H1 (cell line): ENCODE results near the gene ARHGAP23. TPM values are rescaled to one million over a fixed set of nuclear protein-coding genes. Genes with fewer than 3 reads are reported as not detected.

Source experiments
- CTCF ChIA-PET: fragments of 300-600 bp; sonication (Branson Sonifier 250); formaldehyde crosslinking; loops from one replicate; lab custom pipeline; 2021; ENCODE audit not compliant: partially characterized antibody; lab: Charles Lee
- POLR2A ChIA-PET: fragments of 300-600 bp; sonication (Branson Sonifier 250); formaldehyde crosslinking; loops from one replicate; lab custom pipeline; 2021; ENCODE audit warnings: inconsistent platforms; ENCODE audit not compliant: partially characterized antibody; lab: Charles Lee
- DNase-seq, 2 experiments: peaks; one replicate each; pipeline versions ENCODE4 v3.0.0 to v3.0.0-alpha.2; 2010 to 2022; ENCODE audit warnings: low spot score in 2 of 2, low read depth in 1 of 2, mixed read lengths in 1 of 2
- FAIRE-seq: peaks from 2 replicates; lab custom pipeline; 2011; peaks lifted over from hg19 to GRCh38; lab: Jason Lieb, UNC
- H2AFZ ChIP-seq: 2 replicates; pipeline ENCODE4 v1.8.1; 2012; ENCODE audit warnings: low read length, inconsistent platforms
- H2AK5ac ChIP-seq: 2 replicates; pipeline ENCODE4 v1.6.1; 2013; ENCODE audit warnings: low read depth, low read length
- H2BK120ac ChIP-seq: replicated peaks from 2 replicates; pipeline ENCODE3; 2013; ENCODE audit warnings: low read depth, low read length, inconsistent platforms
- H2BK12ac ChIP-seq: 2 replicates; pipeline ENCODE4 v1.6.1; 2013; ENCODE audit warnings: low read depth, low read length
- H2BK15ac ChIP-seq: 2 replicates; pipeline ENCODE4 v1.6.1; 2013; ENCODE audit warnings: low read length
- H2BK20ac ChIP-seq: 2 replicates; pipeline ENCODE4 v1.6.1; 2013; ENCODE audit warnings: low read length
- H2BK5ac ChIP-seq: 2 replicates; pipeline ENCODE4 v1.6.1; 2013; ENCODE audit warnings: low read depth, low read length
- H3K14ac ChIP-seq: 2 replicates; pipeline ENCODE4 v1.6.1; 2013; ENCODE audit warnings: inconsistent platforms; ENCODE audit not compliant: insufficient read length
- H3K18ac ChIP-seq: 2 replicates; pipeline ENCODE4 v1.6.1; 2013; ENCODE audit warnings: low read length; ENCODE audit errors: extremely low read depth
- H3K23ac ChIP-seq: 2 replicates; pipeline ENCODE4 v1.6.1; 2013; ENCODE audit warnings: inconsistent platforms; ENCODE audit not compliant: insufficient read length
- H3K23me2 ChIP-seq: 2 replicates; pipeline ENCODE4 v1.6.1; 2013; ENCODE audit warnings: low read depth, low read length
- H3K27ac ChIP-seq: 2 replicates; pipeline ENCODE4 v1.6.1; 2011; ENCODE audit warnings: low read depth, low read length, inconsistent platforms
- H3K27me3 ChIP-seq, 4 experiments: replicated peaks in 1 of 4; 1 replicate in 1 of 4; 2 replicates in 3 of 4; pipeline versions ENCODE4 v1.6.1 to v1.8.1; 2011 to 2013; ENCODE audit warnings: low read length in 3 of 4, mild to moderate bottlenecking in 3 of 4, inconsistent platforms in 2 of 4, mixed read lengths in 2 of 4, moderate library complexity in 1 of 4; ENCODE audit not compliant: control insufficient read depth in 3 of 4, insufficient read depth in 3 of 4; ENCODE audit errors: extremely low read depth in 1 of 4
- H3K36me3 ChIP-seq, 4 experiments: 2 replicates each; pipeline versions ENCODE4 v1.6.1 to v1.8.1; 2011 to 2013; ENCODE audit warnings: mild to moderate bottlenecking in 4 of 4, low read length in 3 of 4, moderate library complexity in 2 of 4, control low read depth in 1 of 4, inconsistent platforms in 1 of 4; ENCODE audit not compliant: insufficient read depth in 4 of 4, control insufficient read depth in 2 of 4
- H3K4ac ChIP-seq: replicated peaks from 2 replicates; pipeline ENCODE3; 2013; ENCODE audit warnings: low read length, low read depth, mixed read lengths, inconsistent platforms; ENCODE audit not compliant: insufficient read length
- H3K4me1 ChIP-seq, 4 experiments: replicated peaks in 1 of 4; 1 replicate in 1 of 4; 2 replicates in 3 of 4; pipeline versions ENCODE4 v1.6.1 to v1.8.1; 2011 to 2013; ENCODE audit warnings: low read length in 3 of 4, inconsistent platforms in 2 of 4, mixed read lengths in 1 of 4; ENCODE audit not compliant: insufficient read depth in 4 of 4, control insufficient read depth in 3 of 4
- H3K4me2 ChIP-seq, 2 experiments: 2 replicates each; pipeline versions ENCODE4 v1.6.1 to v1.8.1; 2011 to 2013; ENCODE audit warnings: low read depth in 2 of 2, low read length in 2 of 2, control low read depth in 1 of 2, inconsistent platforms in 1 of 2, mild to moderate bottlenecking in 1 of 2; ENCODE audit not compliant: insufficient read depth in 1 of 2
- H3K4me3 ChIP-seq, 4 experiments: fragments of 200-600, 300-600 bp in 1 of 4; sonication (generic), shearing (Covaris generic), sonication (Bioruptor Twin) in 1 of 4; 2 replicates each; pipeline versions ENCODE4 v1.5.1 to v1.8.1; 2011 to 2016; ENCODE audit warnings: low read length in 4 of 4, low read depth in 3 of 4, control low read depth in 2 of 4, inconsistent platforms in 2 of 4, mild to moderate bottlenecking in 2 of 4, mixed read lengths in 1 of 4, moderate library complexity in 1 of 4; ENCODE audit not compliant: insufficient read depth in 2 of 4; ENCODE audit errors: extremely low read depth in 1 of 4
- H3K56ac ChIP-seq: replicated peaks from 2 replicates; pipeline ENCODE3; 2013; ENCODE audit warnings: low read depth, mild to moderate bottlenecking, mixed read lengths, low read length, inconsistent platforms; ENCODE audit not compliant: insufficient read length
- H3K79me1 ChIP-seq: 2 replicates; pipeline ENCODE4 v1.6.1; 2013; ENCODE audit warnings: low read depth, low read length, control low read depth
- H3K79me2 ChIP-seq, 2 experiments: 2 replicates each; pipeline versions ENCODE4 v1.6.1 to v1.8.1; 2012 to 2013; ENCODE audit warnings: low read length in 2 of 2, mild to moderate bottlenecking in 2 of 2, inconsistent platforms in 1 of 2; ENCODE audit not compliant: insufficient read depth in 2 of 2, control insufficient read depth in 1 of 2
- H3K9ac ChIP-seq, 4 experiments: replicated peaks in 1 of 4; 1 replicate in 1 of 4; 2 replicates in 3 of 4; pipeline versions ENCODE4 v1.6.1 to v1.8.1; 2011 to 2013; ENCODE audit warnings: low read depth in 3 of 4, low read length in 3 of 4, control low read depth in 2 of 4, mild to moderate bottlenecking in 2 of 4, moderate library complexity in 2 of 4, inconsistent platforms in 1 of 4; ENCODE audit errors: extremely low read depth in 1 of 4
- H3K9me3 ChIP-seq, 2 experiments: 2 replicates each; pipeline versions ENCODE4 v1.6.1 to v1.8.1; 2012 to 2013; ENCODE audit warnings: mild to moderate bottlenecking in 2 of 2, moderate library complexity in 2 of 2, control low read depth in 1 of 2, inconsistent platforms in 1 of 2, low read depth in 1 of 2, low read length in 1 of 2, mixed read lengths in 1 of 2; ENCODE audit not compliant: insufficient read depth in 2 of 2
- H4K20me1 ChIP-seq, 2 experiments: replicated peaks in 1 of 2; 2 replicates each; pipeline versions ENCODE3 to v1.8.1; 2011 to 2013; ENCODE audit warnings: inconsistent platforms in 2 of 2, low read length in 2 of 2, mild to moderate bottlenecking in 1 of 2; ENCODE audit not compliant: insufficient read depth in 2 of 2, control insufficient read depth in 1 of 2
- H4K5ac ChIP-seq: 2 replicates; pipeline ENCODE4 v1.6.1; 2013; ENCODE audit warnings: low read length, low read depth, mixed read lengths, inconsistent platforms; ENCODE audit not compliant: insufficient read length
- H4K8ac ChIP-seq: 2 replicates; pipeline ENCODE4 v1.8.0; 2013; ENCODE audit warnings: mild to moderate bottlenecking, moderate library complexity, low read length, inconsistent platforms; ENCODE audit not compliant: insufficient read depth; ENCODE audit errors: extremely low read depth
- H4K91ac ChIP-seq: replicated peaks from 2 replicates; pipeline ENCODE3; 2013; ENCODE audit warnings: low read length, mixed read lengths, inconsistent platforms; ENCODE audit not compliant: insufficient read length
- CTBP2 ChIP-seq: IDR thresholded peaks from 2 replicates; pipeline ENCODE4 v1.7.0; 2011; ENCODE audit warnings: borderline replicate concordance, mild to moderate bottlenecking, moderate library complexity, mixed read lengths, low read length; ENCODE audit not compliant: insufficient read depth, insufficient read length
- GTF2F1 ChIP-seq: IDR thresholded peaks from 2 replicates; pipeline ENCODE4 v1.6.1; 2012; ENCODE audit warnings: low read depth, low read length, improper control_type of control experiment, borderline replicate concordance
- POLR2AphosphoS5 ChIP-seq: IDR thresholded peaks from 2 replicates; pipeline ENCODE4 v1.6.1; 2011; ENCODE audit warnings: low read depth, low read length
- WGBS, 2 experiments: shearing (Covaris generic) in 1 of 2; methylation state at CpG; one replicate each; pipeline versions ENCODE4 v1.1.6 to v1.1.7; 2013 to 2015; ENCODE audit warnings: low lambda C conversion rate in 2 of 2, mixed read lengths in 2 of 2, inconsistent platforms in 1 of 2, low coverage in 1 of 2, missing lambda C conversion rate in 1 of 2; ENCODE audit not compliant: insufficient replicate concordance in 2 of 2, insufficient coverage in 1 of 2, insufficient read length in 1 of 2; ENCODE audit errors: extremely low coverage in 1 of 2, missing lambda C conversion rate in 1 of 2; 5-methylcytosine and 5-hydroxymethylcytosine counted together
- polyA plus RNA-seq, 7 experiments: library from polyadenylated mRNA; depleted of rRNA in 3 of 7; stranded (reverse) in 5 of 7; unstranded in 2 of 7; fragments of >200 nt in 5 of 7; fragments of 200-250 nt in 2 of 7; gene quantifications; 1 replicate in 5 of 7; 2 replicates in 1 of 7; 4 replicates in 1 of 7; pipeline versions ENCODE4 v1.2.1 to v1.2.3, GENCODE V29; 2011 to 2013; ENCODE audit warnings: missing spikeins in 2 of 7, mixed read lengths in 2 of 7
- total RNA-seq: library from RNA; stranded (reverse); fragmentation: NEBNext Ultra II Directional; extraction: Animal tissue kit (Norgen Biotek cat#: 25700); gene quantifications from 2 replicates; pipeline ENCODE4 v1.2.1, GENCODE V29; 2021

The ARHGAP23 gene
- total and polyA plus RNA-seq, 2 of the 8 experiments (the other 6 are each of a cell fraction or from before 2014, with no cell fraction given) = 16.3 to 107 TPM

DNA sequence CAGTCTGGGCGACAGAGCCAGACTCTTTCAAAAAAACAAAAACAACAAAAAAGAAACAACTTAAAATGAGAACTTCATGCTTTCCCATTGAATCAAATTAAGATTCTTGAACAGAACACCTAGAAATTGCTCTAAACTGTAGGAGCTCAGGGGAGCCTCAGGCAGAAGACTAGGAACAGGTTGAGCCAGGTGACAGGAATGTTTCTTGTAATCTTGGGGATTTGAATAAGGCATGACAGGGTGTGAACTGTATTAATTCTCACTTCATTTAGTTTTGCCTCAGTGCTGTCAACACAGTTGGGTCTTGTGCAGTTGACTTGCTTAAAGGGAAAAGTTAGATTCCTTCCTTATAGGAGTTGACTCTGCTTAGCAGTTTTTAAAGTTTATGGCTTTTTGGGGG lies 48.8 kb upstream of the ARHGAP23 start:
- H2AFZ ChIP-seq = no peak overlapping the region

More for the DNA sequence above, 48.8 kb upstream of the ARHGAP23 start:
- Histone ChIP-seq H3K79me2 (no peaks in the 10 kb centered on the region), H2BK5ac (no peak overlapping the region), H2BK120ac (no peak overlapping the region), H3K14ac (no peak overlapping the region), H3K9me3 (no peaks in the 10 kb centered on the region), H3K79me1 (no peaks in the 10 kb centered on the region), H2BK12ac (no peak overlapping the region), H2BK20ac (no peak overlapping the region), H4K91ac (no peak overlapping the region), H3K4me1 (no peaks in the 10 kb centered on the region), H3K4me2 (no peak overlapping the region), H4K8ac (no peak overlapping the region), H2BK15ac (no peak overlapping the region), H3K27ac (no peak overlapping the region), H3K27me3 (no peaks in the 10 kb centered on the region), H4K5ac (no peak overlapping the region), H4K20me1 (no peaks in the 10 kb centered on the region), H2AK5ac (no peak overlapping the region), H3K56ac (no peak overlapping the region), H3K23ac (no peak overlapping the region), H3K23me2 (no peaks in the 10 kb centered on the region), H3K4ac (no peak overlapping the region), H3K18ac (no peak overlapping the region), H3K4me3 (no peak overlapping the region), H3K36me3 (peaks cover 3 to 22% (median 5%) of the 10 kb centered on the region in 4 experiments; a peak in 6 of 8 replicates), H3K9ac (no peak overlapping the region)
- DNase-seq (no peak), FAIRE-seq (no peak)
- ChIA-PET CTCF (interaction anchor here (0.7 to 6.1 kb wide), 12 partner anchors 9 to 91 kb away, joined by 3 to 47 read pairs (median 4); no protein-coding TSS in a partner anchor), POLR2A (interaction anchor here (0.6 to 1.5 kb wide), 2 partner anchors 10 to 72 kb away, joined by 3 to 4 read pairs; no protein-coding TSS in a partner anchor)
- TF ChIP-seq CTBP2 (no peak), GTF2F1 (no peak), POLR2AphosphoS5 (no peak)
- 100% methylated on average over 1 of the region's 1 CpG; no CpG with 5 or more reads in 1 of the 2 experiments for WGBS, 2 experiments
